Endodermal cell (in vitro differentiated cells): ENCODE data around the gene TCF25. TPM values are rescaled to one million over a fixed set of nuclear protein-coding genes. Genes with fewer than 3 reads are reported as not detected.

ENCODE experiments used
- DNase-seq: peaks from one replicate; pipeline ENCODE4 v3.0.0-alpha.2; 2017
- H3K27ac ChIP-seq: 2 replicates; pipeline ENCODE4 v1.5.1; 2013; ENCODE audit warnings: mild to moderate bottlenecking, low read depth, low read length, moderate library complexity
- H3K27me3 ChIP-seq: 2 replicates; pipeline ENCODE4 v1.6.1; 2013; ENCODE audit warnings: mild to moderate bottlenecking, low read length, moderate library complexity; ENCODE audit not compliant: insufficient read depth, control insufficient read depth, poor library complexity, severe bottlenecking
- H3K36me3 ChIP-seq: 2 replicates; pipeline ENCODE4 v1.7.0; 2013; ENCODE audit warnings: mild to moderate bottlenecking, low read length, moderate library complexity; ENCODE audit not compliant: control insufficient read depth, insufficient read depth
- H3K4me1 ChIP-seq: one replicate; pipeline ENCODE4 v1.7.0; 2013; ENCODE audit warnings: low read length; ENCODE audit not compliant: control insufficient read depth, insufficient read depth
- H3K4me3 ChIP-seq: 2 replicates; pipeline ENCODE4 v1.5.1; 2013; ENCODE audit warnings: mild to moderate bottlenecking, low read length, moderate library complexity
- H3K9ac ChIP-seq: 2 replicates; pipeline ENCODE4 v1.6.1; 2013; ENCODE audit warnings: mild to moderate bottlenecking, low read length, moderate library complexity; ENCODE audit not compliant: poor library complexity, severe bottlenecking; ENCODE audit errors: extremely low read depth
- H3K9me3 ChIP-seq: 2 replicates; pipeline ENCODE4 v1.6.1; 2013; ENCODE audit warnings: mild to moderate bottlenecking, low read length, moderate library complexity; ENCODE audit not compliant: control insufficient read depth
- H3K27ac Mint-ChIP-seq: 2 replicates; pipeline ENCODE4 v1.8.0; 2020; ENCODE audit warnings: mixed read lengths
- H3K27me3 Mint-ChIP-seq: 2 replicates; pipeline ENCODE4 v1.8.0; 2021; ENCODE audit warnings: mild to moderate bottlenecking, mixed read lengths; ENCODE audit not compliant: insufficient read depth
- H3K36me3 Mint-ChIP-seq: 2 replicates; pipeline ENCODE4 v1.8.0; 2020; ENCODE audit warnings: low read depth, mixed read lengths
- H3K4me1 Mint-ChIP-seq: 2 replicates; pipeline ENCODE4 v1.8.0; 2020; ENCODE audit warnings: mixed read lengths
- H3K4me3 Mint-ChIP-seq: 2 replicates; pipeline ENCODE4 v1.8.0; 2020; ENCODE audit warnings: mild to moderate bottlenecking, moderate library complexity, mixed read lengths
- H3K9me3 Mint-ChIP-seq: 2 replicates; pipeline ENCODE4 v1.8.0; 2020; ENCODE audit warnings: mild to moderate bottlenecking, mixed read lengths
- CTCF ChIP-seq: fragments of 200-600 bp; sonication (generic); conservative IDR thresholded peaks from 2 replicates; pipeline ENCODE4 v1.5.0; 2021; ENCODE audit warnings: antibody characterized with exemption, mild to moderate bottlenecking
- WGBS, 2 experiments: methylation state at CpG; one replicate each; pipeline versions ENCODE4 v1.1.5 to v1.1.7; 2013; ENCODE audit warnings: missing lambda C conversion rate in 2 of 2, mixed read lengths in 1 of 2; ENCODE audit not compliant: insufficient coverage in 1 of 2, insufficient read length in 1 of 2; 5-methylcytosine and 5-hydroxymethylcytosine counted together
- total RNA-seq, 2 donors: library from RNA; stranded (reverse); fragmentation: NEBNext Ultra II Directional in 1 of 2; extraction: Animal tissue kit (Norgen Biotek cat#: 25700) in 1 of 2; gene quantifications; 2 replicates in 1 of 2; 3 replicates in 1 of 2; pipeline ENCODE4 v1.2.1, GENCODE V29; 2021

Gene TCF25
- total RNA-seq, 2 donors from 2014 or later, result 172 to 176 TPM

- no peak overlapping the region for H3K4me3 ChIP-seq
- peaks cover 19% of the 10 kb centered on the region for H3K36me3 Mint-ChIP-seq
- DNase-seq, result no peak
- no peaks in the 10 kb centered on the region for H3K27me3 Mint-ChIP-seq
- no peaks in the 10 kb centered on the region for H3K4me1 Mint-ChIP-seq
- WGBS, 2 experiments, result 90 to 94% methylated on average over 11 to 12 of the region's 12 CpGs
- no peak overlapping the region for H3K9ac ChIP-seq
- no peak overlapping the region for H3K27ac Mint-ChIP-seq
- no peaks in the 10 kb centered on the region for H3K9me3 ChIP-seq
- TF ChIP-seq CTCF, result no peak
- H3K27me3 ChIP-seq, result no peaks in the 10 kb centered on the region
- H3K27ac ChIP-seq, result no peak overlapping the region
- H3K4me3 Mint-ChIP-seq, result no peak overlapping the region
- no peaks in the 10 kb centered on the region for H3K4me1 ChIP-seq
- peaks cover 2% of the 10 kb centered on the region for H3K9me3 Mint-ChIP-seq
- H3K36me3 ChIP-seq, result peaks cover 10% of the 10 kb centered on the region
Measured at GRCh38 chr16:89861648-89862047, 11.7 kb upstream of the TCF25 start.

GRCh38 chr16:89862732-89863131, 10.7 kb upstream of the TCF25 start:
- H3K27me3 ChIP-seq, result no peaks in the 10 kb centered on the region
- no peaks in the 10 kb centered on the region for H3K4me1 ChIP-seq
- Mint-ChIP-seq H3K4me1 (no peaks in the 10 kb centered on the region), H3K27me3 (no peaks in the 10 kb centered on the region), H3K4me3 (no peak overlapping the region), H3K36me3 (peaks cover 21% of the 10 kb centered on the region), H3K9me3 (peaks cover 13% of the 10 kb centered on the region), H3K27ac (no peak overlapping the region)
- TF ChIP-seq CTCF, result no peak
- H3K27ac ChIP-seq, result no peak overlapping the region
- WGBS, 2 experiments, result 96 to 97% methylated on average over 6 of the region's 6 CpGs
- H3K9me3 ChIP-seq, result peaks cover 10% of the 10 kb centered on the region
- H3K9ac ChIP-seq, result no peak overlapping the region
- DNase-seq, result no peak
- H3K4me3 ChIP-seq, result no peak overlapping the region
- H3K36me3 ChIP-seq, result peaks cover 11% of the 10 kb centered on the region

- Histone ChIP-seq H3K4me1 (no peaks in the 10 kb centered on the region), H3K4me3 (no peak overlapping the region), H3K27ac (no peak overlapping the region), H3K27me3 (no peaks in the 10 kb centered on the region), H3K9ac (no peak overlapping the region), H3K36me3 (peaks cover 17% of the 10 kb centered on the region), H3K9me3 (peaks cover 19% of the 10 kb centered on the region)
- 91 to 93% methylated on average over 16 to 20 of the region's 21 CpGs for WGBS, 2 experiments
- peaks cover 23% of the 10 kb centered on the region for H3K36me3 Mint-ChIP-seq
- DNase-seq, result no peak
- H3K27ac Mint-ChIP-seq, result no peak overlapping the region
- no peak overlapping the region for H3K4me3 Mint-ChIP-seq
- no peaks in the 10 kb centered on the region for H3K27me3 Mint-ChIP-seq
- no peak for TF ChIP-seq CTCF
- H3K9me3 Mint-ChIP-seq, result peaks cover 20% of the 10 kb centered on the region
- no peaks in the 10 kb centered on the region for H3K4me1 Mint-ChIP-seq
Measured at GRCh38 chr16:89863741-89864526, 9.5 kb upstream of the TCF25 start.
